Activated CD8-positive, alpha-beta T cell treated with anti-CD3 and anti-CD28 coated beads, Interleukin-2, amount 10 ng/mL, durations not matched to agents 7 days and 5 days (primary cell): Measurements from ENCODE around the gene RFX7. TPM values are rescaled to one million over a fixed set of nuclear protein-coding genes. Genes with fewer than 3 reads are reported as not detected.
A peak's percentile ranks its signal among the peaks of the same experiment; 100 is the strongest.

ENCODE experiments used
- ATAC-seq: fragments of 150-1000 bp; cut with Tn5 transposase; one replicate; pipeline ENCODE4 v1.10.0; 2021; ENCODE audit warnings: moderate library complexity
- CTCF ChIA-PET: fragments of 350-600 bp; sonication (Branson Sonifier 250); formaldehyde crosslinking; loops from one replicate; lab custom pipeline; 2021; ENCODE audit warnings: antibody characterized with exemption; lab: Charles Lee
- POLR2A ChIA-PET: fragments of 350-600 bp; sonication (Branson Sonifier 250); formaldehyde crosslinking; loops from one replicate; lab custom pipeline; 2021; ENCODE audit warnings: antibody characterized with exemption; lab: Charles Lee
- DNase-seq: peaks from one replicate; pipeline ENCODE4 v3.0.0-alpha.2; 2020
- H3K27ac Mint-ChIP-seq: one replicate; pipeline ENCODE4 v1.8.0; 2021; ENCODE audit warnings: mild to moderate bottlenecking, mixed read lengths
- H3K27me3 Mint-ChIP-seq: one replicate; pipeline ENCODE4 v1.8.0; 2021; ENCODE audit warnings: low read depth, mixed read lengths
- H3K36me3 Mint-ChIP-seq: one replicate; pipeline ENCODE4 v1.8.0; 2021; ENCODE audit warnings: low read depth, mixed read lengths
- H3K4me1 Mint-ChIP-seq: one replicate; pipeline ENCODE4 v1.8.0; 2021; ENCODE audit warnings: low read depth, mixed read lengths
- H3K4me3 Mint-ChIP-seq: one replicate; pipeline ENCODE4 v1.8.0; 2021; ENCODE audit warnings: mild to moderate bottlenecking, mixed read lengths
- H3K9me3 Mint-ChIP-seq: one replicate; pipeline ENCODE4 v1.8.0; 2022; ENCODE audit warnings: mixed read lengths; ENCODE audit not compliant: insufficient read depth
- total RNA-seq, 2 experiments: library from RNA; stranded (reverse); gene quantifications; one replicate each; pipeline ENCODE4 v1.2.3, GENCODE V29; 2021

The RFX7 gene
- total RNA-seq, 2 experiments from 2014 or later = 32.9 to 35.1 TPM

GRCh38 chr15:56058986-56059385, 184.7 kb downstream of the RFX7 start:
- Mint-ChIP-seq H3K4me1 (no peaks in the 10 kb centered on the region), H3K36me3 (no peaks in the 10 kb centered on the region)

GRCh38 chr15:56056626-56057025, 187.1 kb downstream of the RFX7 start:
- no peaks in the 10 kb centered on the region for H3K4me1 Mint-ChIP-seq
- no peaks in the 10 kb centered on the region for H3K9me3 Mint-ChIP-seq
- CTCF ChIA-PET = no interaction called here
- POLR2A ChIA-PET = no interaction called here
- H3K36me3 Mint-ChIP-seq = no peaks in the 10 kb centered on the region
- peaks cover 2% of the 10 kb centered on the region for H3K27me3 Mint-ChIP-seq
- DNase-seq (no peak), ATAC-seq (no peak)
- H3K4me3 Mint-ChIP-seq = no peak overlapping the region
- no peak overlapping the region for H3K27ac Mint-ChIP-seq

More at GRCh38 chr15:56058986-56059385, 184.7 kb downstream of the RFX7 start:
- ChIA-PET POLR2A (no interaction called here), CTCF (interaction anchor here (1.8 kb wide), 1 partner anchor 370 kb away, joined by 5 read pairs; no protein-coding TSS in a partner anchor)
- Mint-ChIP-seq H3K27ac (no peak overlapping the region), H3K27me3 (peaks cover 5% of the 10 kb centered on the region), H3K4me3 (no peak overlapping the region), H3K9me3 (no peaks in the 10 kb centered on the region)
- no peak for DNase-seq
- no peak for ATAC-seq

- DNase-seq = no peak
- no peak for ATAC-seq
- CTCF ChIA-PET = interaction anchor here (0.6 to 2.6 kb wide), 9 partner anchors 9 to 404 kb away, joined by 3 to 14 read pairs (median 4); partner anchors contain the start of gene NEDD4
- no peaks in the 10 kb centered on the region for H3K4me1 Mint-ChIP-seq
- no peak overlapping the region for H3K4me3 Mint-ChIP-seq
- H3K27me3 Mint-ChIP-seq = peaks cover 7% of the 10 kb centered on the region
- H3K27ac Mint-ChIP-seq = no peak overlapping the region
- POLR2A ChIA-PET = no interaction called here
- H3K9me3 Mint-ChIP-seq = no peaks in the 10 kb centered on the region
- H3K36me3 Mint-ChIP-seq = no peaks in the 10 kb centered on the region
Observed at GRCh38 chr15:56053046-56053400, 190.7 kb downstream of the RFX7 start.

GRCh38 chr15:56052395-56053045, 191.2 kb downstream of the RFX7 start:
- no peaks in the 10 kb centered on the region for H3K4me1 Mint-ChIP-seq
- ChIA-PET CTCF (interaction anchor here (1.0 to 2.6 kb wide), 10 partner anchors 9 to 404 kb away, joined by 3 to 14 read pairs (median 4); partner anchors contain the start of gene NEDD4), POLR2A (no interaction called here)
- DNase-seq (peak; percentile 29), ATAC-seq (peak; percentile 65)
- peaks cover 9% of the 10 kb centered on the region for H3K27me3 Mint-ChIP-seq
- H3K27ac Mint-ChIP-seq = no peak overlapping the region
- H3K9me3 Mint-ChIP-seq = no peaks in the 10 kb centered on the region
- no peak overlapping the region for H3K4me3 Mint-ChIP-seq
- no peaks in the 10 kb centered on the region for H3K36me3 Mint-ChIP-seq

GRCh38 chr15:56051676-56052075, 192.0 kb downstream of the RFX7 start:
- Mint-ChIP-seq H3K36me3 (no peaks in the 10 kb centered on the region), H3K27ac (no peak overlapping the region), H3K4me3 (no peak overlapping the region), H3K9me3 (peaks cover under 1% of the 10 kb centered on the region), H3K27me3 (peaks cover 9% of the 10 kb centered on the region), H3K4me1 (no peaks in the 10 kb centered on the region)
- no peak for DNase-seq
- POLR2A ChIA-PET = no interaction called here
- CTCF ChIA-PET = interaction anchor here (1.0 to 2.6 kb wide), 5 partner anchors 12 to 377 kb away, joined by 4 to 14 read pairs (median 5); partner anchors contain the start of gene NEDD4
- ATAC-seq = no peak

- Mint-ChIP-seq H3K27me3 (peaks cover 12% of the 10 kb centered on the region), H3K36me3 (peaks cover 2% of the 10 kb centered on the region), H3K9me3 (peaks cover 10% of the 10 kb centered on the region), H3K27ac (no peak overlapping the region), H3K4me3 (no peak overlapping the region), H3K4me1 (no peaks in the 10 kb centered on the region)
- ChIA-PET CTCF (no interaction called here), POLR2A (no interaction called here)
- no peak for ATAC-seq
- no peak for DNase-seq
Observed at GRCh38 chr15:56049577-56049976, 194.1 kb downstream of the RFX7 start.

GRCh38 chr15:56047354-56047753, 196.3 kb downstream of the RFX7 start:
- CTCF ChIA-PET = interaction anchor here (1.0 kb wide), 1 partner anchor 203 kb away, joined by 3 read pairs; no protein-coding TSS in a partner anchor
- no peak for DNase-seq
- H3K4me3 Mint-ChIP-seq = no peak overlapping the region
- H3K4me1 Mint-ChIP-seq = peaks cover 19% of the 10 kb centered on the region
- peaks cover 13% of the 10 kb centered on the region for H3K36me3 Mint-ChIP-seq
- peaks cover 17% of the 10 kb centered on the region for H3K9me3 Mint-ChIP-seq
- POLR2A ChIA-PET = no interaction called here
- peaks cover 14% of the 10 kb centered on the region for H3K27me3 Mint-ChIP-seq
- H3K27ac Mint-ChIP-seq = no peak overlapping the region
- ATAC-seq = no peak

GRCh38 chr15:56045068-56045748, 198.5 kb downstream of the RFX7 start:
- H3K9me3 Mint-ChIP-seq = peaks cover 17% of the 10 kb centered on the region
- H3K36me3 Mint-ChIP-seq = peaks cover 13% of the 10 kb centered on the region
- ATAC-seq (no peak), DNase-seq (no peak)
- POLR2A ChIA-PET = no interaction called here
- CTCF ChIA-PET = no interaction called here
- H3K4me3 Mint-ChIP-seq = no peak overlapping the region
- H3K27me3 Mint-ChIP-seq = peaks cover 15% of the 10 kb centered on the region
- H3K4me1 Mint-ChIP-seq = peaks cover 24% of the 10 kb centered on the region
- H3K27ac Mint-ChIP-seq = no peak overlapping the region

- DNase-seq = peak; percentile 81
- ChIA-PET CTCF (interaction anchor here (0.5 to 2.5 kb wide), 5 partner anchors 10 to 202 kb away, joined by 3 to 7 read pairs (median 3); no protein-coding TSS in a partner anchor), POLR2A (no interaction called here)
- peak overlapping the region; percentile 26 for H3K4me3 Mint-ChIP-seq
- peak overlapping the region; percentile 86 for H3K27ac Mint-ChIP-seq
- H3K9me3 Mint-ChIP-seq = peaks cover 17% of the 10 kb centered on the region
- H3K36me3 Mint-ChIP-seq = peaks cover 18% of the 10 kb centered on the region
- H3K4me1 Mint-ChIP-seq = peaks cover 26% of the 10 kb centered on the region
- peaks cover 13% of the 10 kb centered on the region for H3K27me3 Mint-ChIP-seq
- ATAC-seq = peak; percentile 77
Observed at GRCh38 chr15:56042982-56043980, 200.4 kb downstream of the RFX7 start.

- H3K27me3 Mint-ChIP-seq = peaks cover 9% of the 10 kb centered on the region
- peaks cover 18% of the 10 kb centered on the region for H3K36me3 Mint-ChIP-seq
- H3K27ac Mint-ChIP-seq = peak overlapping the region; percentile 86
- no peak overlapping the region for H3K4me3 Mint-ChIP-seq
- H3K4me1 Mint-ChIP-seq = peaks cover 31% of the 10 kb centered on the region
- ATAC-seq (no peak), DNase-seq (no peak)
- ChIA-PET POLR2A (no interaction called here), CTCF (interaction anchor here (1.2 to 2.5 kb wide), 3 partner anchors 12 to 203 kb away, joined by 3 to 7 read pairs (median 3); no protein-coding TSS in a partner anchor)
- H3K9me3 Mint-ChIP-seq = peaks cover 17% of the 10 kb centered on the region
Observed at GRCh38 chr15:56042498-56042897, 201.2 kb downstream of the RFX7 start.

- ChIA-PET POLR2A (interaction anchor here (1.3 kb wide), 1 partner anchor 202 kb away, joined by 3 read pairs; no protein-coding TSS in a partner anchor), CTCF (interaction anchor here (1.2 to 2.5 kb wide), 3 partner anchors 13 to 203 kb away, joined by 3 to 7 read pairs (median 3); no protein-coding TSS in a partner anchor)
- Mint-ChIP-seq H3K27me3 (peaks cover 9% of the 10 kb centered on the region), H3K36me3 (peaks cover 18% of the 10 kb centered on the region), H3K9me3 (peaks cover 17% of the 10 kb centered on the region), H3K27ac (peak overlapping the region; percentile 56), H3K4me3 (no peak overlapping the region), H3K4me1 (peaks cover 31% of the 10 kb centered on the region)
- ATAC-seq = no peak
- no peak for DNase-seq
Observed at GRCh38 chr15:56042031-56042430, 201.6 kb downstream of the RFX7 start.
